ENCODE measurements around the gene ABHD12B. TPM values are rescaled to one million over a fixed set of nuclear protein-coding genes. Genes with fewer than 3 reads are reported as not detected.
A peak's percentile ranks its signal among the peaks of the same experiment; 100 is the strongest.

Gene ABHD12B
- polyA plus RNA-seq, 3 donors = 0.45 to 0.54 TPM; not detected in 1

DNA sequence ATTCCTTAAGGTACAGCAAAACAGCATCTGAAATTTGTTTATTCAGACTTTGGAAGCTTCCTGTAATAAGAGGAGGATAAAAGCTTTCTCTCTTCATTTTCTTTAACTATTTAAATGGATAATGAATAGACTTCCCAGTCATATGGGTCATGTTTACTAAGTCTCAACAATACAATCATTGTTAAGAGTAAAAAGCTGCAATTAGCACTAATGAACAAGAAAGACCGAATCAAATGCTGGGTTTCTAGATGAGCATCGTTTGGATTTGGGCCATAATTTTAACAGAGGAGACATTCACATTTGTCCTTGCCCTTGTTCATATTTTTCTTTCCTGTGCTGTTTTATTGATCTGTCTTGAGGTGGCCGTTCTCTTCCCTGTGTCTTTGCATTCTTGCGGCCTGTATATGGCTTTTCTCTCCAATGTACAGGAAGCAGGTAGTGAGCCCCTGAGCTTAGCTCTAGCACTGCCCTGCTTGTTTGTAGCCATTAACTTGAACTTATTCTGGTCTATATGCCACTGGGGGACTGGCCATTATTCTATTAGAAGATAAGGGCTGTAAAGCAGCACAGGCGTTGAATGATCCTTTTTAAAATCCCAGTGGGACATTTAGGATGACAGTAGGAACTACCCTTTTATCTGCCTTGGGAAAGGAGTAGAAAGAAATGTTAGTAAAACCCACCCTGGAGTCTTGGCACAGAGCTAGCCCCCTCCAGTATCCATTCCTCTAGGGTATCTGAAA is 34.6 kb downstream of the ABHD12B start:
- TF ChIP-seq, protein P1, sequence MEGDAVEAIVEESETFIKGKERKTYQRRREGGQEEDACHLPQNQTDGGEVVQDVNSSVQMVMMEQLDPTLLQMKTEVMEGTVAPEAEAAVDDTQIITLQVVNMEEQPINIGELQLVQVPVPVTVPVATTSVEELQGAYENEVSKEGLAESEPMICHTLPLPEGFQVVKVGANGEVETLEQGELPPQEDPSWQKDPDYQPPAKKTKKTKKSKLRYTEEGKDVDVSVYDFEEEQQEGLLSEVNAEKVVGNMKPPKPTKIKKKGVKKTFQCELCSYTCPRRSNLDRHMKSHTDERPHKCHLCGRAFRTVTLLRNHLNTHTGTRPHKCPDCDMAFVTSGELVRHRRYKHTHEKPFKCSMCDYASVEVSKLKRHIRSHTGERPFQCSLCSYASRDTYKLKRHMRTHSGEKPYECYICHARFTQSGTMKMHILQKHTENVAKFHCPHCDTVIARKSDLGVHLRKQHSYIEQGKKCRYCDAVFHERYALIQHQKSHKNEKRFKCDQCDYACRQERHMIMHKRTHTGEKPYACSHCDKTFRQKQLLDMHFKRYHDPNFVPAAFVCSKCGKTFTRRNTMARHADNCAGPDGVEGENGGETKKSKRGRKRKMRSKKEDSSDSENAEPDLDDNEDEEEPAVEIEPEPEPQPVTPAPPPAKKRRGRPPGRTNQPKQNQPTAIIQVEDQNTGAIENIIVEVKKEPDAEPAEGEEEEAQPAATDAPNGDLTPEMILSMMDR (IDR thresholded peaks at IDR 0.05) = no peak
- Mint-ChIP-seq H3K4me3 (no peak overlapping the region), H3K36me3 (peaks cover 87 to 90% of the 10 kb centered on the region in 2 donors), H3K27ac (peak overlapping the region in 1 of 7 donors; percentile 89), H3K4me1 (peaks cover 1% of the 10 kb centered on the region), H3K27me3 (ENCODE audit: low read depth in 3 of 3) (peaks cover 0 to 1% (median 0%) of the 10 kb centered on the region in 3 donors), H3K9me3 (peaks cover 0 to 4% (median 0%) of the 10 kb centered on the region in 7 donors)
- no peaks in the 10 kb centered on the region for H3K9me3 ChIP-seq (replicated peaks in 1 of 2; ENCODE audit: control insufficient read depth in 1 of 2, insufficient read depth in 1 of 2, low read length in 2 of 2)
- H2AFZ ChIP-seq (ENCODE audit: insufficient read depth, low read depth, low read length, poor library complexity, severe bottlenecking) = no peak overlapping the region
- no peak overlapping the region for H3K9ac ChIP-seq (ENCODE audit: insufficient read depth, low read length, poor library complexity, severe bottlenecking)
- H3K27ac ChIP-seq (ENCODE audit: low read depth in 1 of 2, low read length in 2 of 2) = no peak overlapping the region
- no peaks in the 10 kb centered on the region for H3K79me2 ChIP-seq (ENCODE audit: insufficient read depth, low read length)
- no peaks in the 10 kb centered on the region for H3K4me1 ChIP-seq (ENCODE audit: control insufficient read depth in 1 of 2, insufficient read depth in 2 of 2, low read length in 2 of 2)
- no peak overlapping the region for H3K4me2 ChIP-seq (replicated peaks; ENCODE audit: extremely low read depth, low read length, poor library complexity, severe bottlenecking)
- H4K20me1 ChIP-seq (ENCODE audit: insufficient read depth, low read length) = no peaks in the 10 kb centered on the region
- intact Hi-C loops (cut with micrococcal nuclease) = no loop called here
- H3K36me3 ChIP-seq (replicated peaks in 1 of 2; ENCODE audit: control insufficient read depth in 1 of 2, insufficient read depth in 2 of 2, low read length in 2 of 2) = peaks cover 90 to 99% of the 10 kb centered on the region in 2 donors
- H3K4me3 ChIP-seq (replicated peaks in 1 of 3; ENCODE audit: low read depth in 2 of 3, low read length in 3 of 3) = no peak overlapping the region
- DNase-seq = no peak
- WGBS (ENCODE audit: insufficient coverage) = 100% methylated on average over 1 of the region's 5 CpGs
- H3K27me3 ChIP-seq (ENCODE audit: control insufficient read depth in 2 of 2, insufficient read depth in 2 of 2, low read length in 2 of 2) = no peaks in the 10 kb centered on the region

DNA sequence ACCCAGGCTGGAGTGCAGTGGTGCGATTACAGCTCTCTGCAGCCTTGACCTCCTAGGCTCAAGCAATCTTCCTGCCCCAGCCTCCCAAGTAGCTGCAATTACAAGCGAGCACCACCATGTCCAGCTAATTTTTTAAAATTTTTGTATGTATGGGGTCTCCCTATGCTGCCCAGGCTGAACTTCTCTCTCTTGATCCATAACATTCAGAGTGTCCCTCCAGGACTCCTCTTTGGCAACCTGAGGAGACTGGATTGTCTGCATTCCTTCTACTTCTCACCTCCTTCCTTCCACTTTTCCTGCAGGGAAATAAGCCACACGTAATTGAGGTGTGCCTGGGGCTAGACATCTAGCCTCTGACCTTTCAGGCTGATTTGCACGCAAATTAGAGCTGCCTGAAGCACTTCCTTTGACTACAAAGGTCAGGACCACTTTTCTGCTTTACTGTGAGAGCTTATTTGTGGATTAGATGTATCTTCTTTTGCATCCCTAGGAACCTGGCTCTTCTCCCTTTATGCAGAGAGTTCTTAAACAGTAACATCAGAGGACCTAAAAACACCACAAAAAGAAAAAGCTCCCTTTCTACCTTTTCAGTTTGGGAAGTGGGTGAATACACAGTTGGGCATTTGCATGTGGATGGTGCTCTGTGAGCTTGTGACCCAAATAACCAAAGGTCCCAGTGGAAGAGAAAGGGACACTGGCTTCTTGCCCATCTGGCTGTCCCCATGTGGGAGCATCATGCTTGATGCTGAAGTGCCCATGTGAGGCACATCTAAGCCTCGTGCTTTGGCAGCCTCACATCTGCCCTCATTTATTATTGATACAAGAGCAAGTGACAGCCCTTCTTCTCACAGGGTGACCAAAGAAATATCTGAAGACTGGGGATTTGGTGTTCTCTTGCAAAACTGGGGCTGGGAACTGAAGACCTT is 38.9 kb downstream of the ABHD12B start:
- intact Hi-C loops (cut with micrococcal nuclease) = no loop called here
- TF ChIP-seq, protein P1 (IDR thresholded peaks at IDR 0.05) = no peak
- Histone ChIP-seq H3K79me2 (ENCODE audit: insufficient read depth, low read length) (no peaks in the 10 kb centered on the region), H2AFZ (ENCODE audit: insufficient read depth, low read depth, low read length, poor library complexity, severe bottlenecking) (no peak overlapping the region), H3K27me3 (ENCODE audit: control insufficient read depth in 2 of 2, insufficient read depth in 2 of 2, low read length in 2 of 2) (no peaks in the 10 kb centered on the region), H3K27ac (ENCODE audit: low read depth in 1 of 2, low read length in 2 of 2) (peak overlapping the region in 1 of 2 donors; percentile 15), H3K36me3 (replicated peaks in 1 of 2; ENCODE audit: control insufficient read depth in 1 of 2, insufficient read depth in 2 of 2, low read length in 2 of 2) (peaks cover 95 to 96% of the 10 kb centered on the region in 2 donors), H3K4me1 (ENCODE audit: control insufficient read depth in 1 of 2, insufficient read depth in 2 of 2, low read length in 2 of 2) (no peaks in the 10 kb centered on the region), H3K4me2 (replicated peaks; ENCODE audit: extremely low read depth, low read length, poor library complexity, severe bottlenecking) (no peak overlapping the region), H3K4me3 (replicated peaks in 1 of 3; ENCODE audit: low read depth in 2 of 3, low read length in 3 of 3) (no peak overlapping the region), H4K20me1 (ENCODE audit: insufficient read depth, low read length) (no peaks in the 10 kb centered on the region), H3K9me3 (replicated peaks in 1 of 2; ENCODE audit: control insufficient read depth in 1 of 2, insufficient read depth in 1 of 2, low read length in 2 of 2) (no peaks in the 10 kb centered on the region), H3K9ac (ENCODE audit: insufficient read depth, low read length, poor library complexity, severe bottlenecking) (no peak overlapping the region)
- DNase-seq = no peak
- H3K4me1 Mint-ChIP-seq = no peaks in the 10 kb centered on the region
- WGBS (ENCODE audit: insufficient coverage) = 92% methylated on average over 2 of the region's 5 CpGs
- H3K9me3 Mint-ChIP-seq = no peaks in the 10 kb centered on the region
- H3K4me3 Mint-ChIP-seq = no peak overlapping the region
- H3K36me3 Mint-ChIP-seq = peaks cover 85 to 95% of the 10 kb centered on the region in 2 donors
- H3K27ac Mint-ChIP-seq = peak overlapping the region in 1 of 7 donors; percentile 64
- H3K27me3 Mint-ChIP-seq (ENCODE audit: low read depth in 3 of 3) = peaks cover 0 to 2% (median 0%) of the 10 kb centered on the region in 3 donors

Measured in CD14-positive monocyte (primary cell).